Mesenchymal stem cell (in vitro differentiated cells and primary cell): ENCODE data around the gene LMNA.

Experiments
- DNase-seq: peaks from one replicate; pipeline ENCODE4 v3.0.0-alpha.2; 2013
- H2AFZ ChIP-seq: one replicate; pipeline ENCODE4 v1.6.1; 2013; ENCODE audit warnings: low read depth, mild to moderate bottlenecking, control low read depth, inconsistent platforms, low read length, moderate library complexity
- H2AK5ac ChIP-seq: 2 replicates; pipeline ENCODE4 v1.6.1; 2013; ENCODE audit warnings: low read length, moderate library complexity, mild to moderate bottlenecking, inconsistent platforms; ENCODE audit not compliant: severe bottlenecking
- H2BK120ac ChIP-seq: one replicate; pipeline ENCODE4 v1.6.1; 2013; ENCODE audit warnings: low read depth, mild to moderate bottlenecking, inconsistent platforms, low read length, moderate library complexity
- H2BK12ac ChIP-seq, 2 experiments: one replicate each; pipeline ENCODE4 v1.6.1; 2013; ENCODE audit warnings: inconsistent platforms in 2 of 2, low read length in 2 of 2, mild to moderate bottlenecking in 2 of 2, moderate library complexity in 2 of 2, control low read depth in 1 of 2
- H2BK15ac ChIP-seq: one replicate; pipeline ENCODE4 v1.6.1; 2013; ENCODE audit warnings: mild to moderate bottlenecking, low read depth, inconsistent platforms; ENCODE audit not compliant: poor library complexity, severe bottlenecking
- H2BK5ac ChIP-seq: 2 replicates; pipeline ENCODE4 v1.6.1; 2013; ENCODE audit warnings: low read depth, mild to moderate bottlenecking, low read length, control low read depth, inconsistent platforms; ENCODE audit not compliant: poor library complexity, severe bottlenecking
- H3K14ac ChIP-seq, 2 experiments: one replicate each; pipeline ENCODE4 v1.6.1; 2013; ENCODE audit warnings: inconsistent platforms in 2 of 2, low read length in 2 of 2, control low read depth in 1 of 2, mild to moderate bottlenecking in 1 of 2, moderate library complexity in 1 of 2
- H3K18ac ChIP-seq, 2 experiments: one replicate each; pipeline ENCODE4 v1.6.1; 2013; ENCODE audit warnings: inconsistent platforms in 2 of 2, low read length in 2 of 2, control low read depth in 1 of 2, low read depth in 1 of 2, mild to moderate bottlenecking in 1 of 2
- H3K23ac ChIP-seq, 2 experiments: one replicate each; pipeline ENCODE4 v1.6.1; 2013; ENCODE audit warnings: inconsistent platforms in 2 of 2, low read length in 2 of 2, mild to moderate bottlenecking in 2 of 2, moderate library complexity in 2 of 2, control low read depth in 1 of 2
- H3K27ac ChIP-seq: 2 replicates; pipeline ENCODE4 v1.5.1; 2013; ENCODE audit warnings: mild to moderate bottlenecking, moderate library complexity, low read length, control low read depth, inconsistent platforms; ENCODE audit not compliant: poor library complexity, severe bottlenecking
- H3K27me3 ChIP-seq, 2 experiments: 2 replicates each; pipeline versions ENCODE4 v1.6.1 to v1.7.0; 2013; ENCODE audit warnings: low read length in 2 of 2, mild to moderate bottlenecking in 2 of 2, moderate library complexity in 2 of 2, control low read depth in 1 of 2, inconsistent platforms in 1 of 2; ENCODE audit not compliant: control insufficient read depth in 1 of 2, insufficient read depth in 1 of 2
- H3K36me3 ChIP-seq, 2 experiments: 2 replicates each; pipeline versions ENCODE4 v1.6.1 to v1.7.0; 2013; ENCODE audit warnings: low read length in 2 of 2, control low read depth in 1 of 2, inconsistent platforms in 1 of 2, low read depth in 1 of 2, mild to moderate bottlenecking in 1 of 2; ENCODE audit not compliant: insufficient read depth in 2 of 2, control insufficient read depth in 1 of 2
- H3K4ac ChIP-seq, 2 experiments: one replicate each; pipeline ENCODE4 v1.6.1; 2013; ENCODE audit warnings: inconsistent platforms in 2 of 2, low read length in 2 of 2, mild to moderate bottlenecking in 2 of 2, moderate library complexity in 2 of 2, control low read depth in 1 of 2, low read depth in 1 of 2
- H3K4me1 ChIP-seq: 2 replicates; pipeline ENCODE4 v1.6.1; 2013; ENCODE audit warnings: low read depth, low read length, control low read depth; ENCODE audit not compliant: control insufficient read depth, insufficient read depth
- H3K4me2 ChIP-seq: 2 replicates; pipeline ENCODE4 v1.6.1; 2013; ENCODE audit warnings: low read length, mild to moderate bottlenecking, inconsistent platforms; ENCODE audit not compliant: poor library complexity, severe bottlenecking
- H3K4me3 ChIP-seq, 2 experiments: 2 replicates each; pipeline versions ENCODE4 v1.5.1 to v1.7.0; 2013; ENCODE audit warnings: low read length in 2 of 2, mild to moderate bottlenecking in 2 of 2, control low read depth in 1 of 2, low read depth in 1 of 2; ENCODE audit not compliant: insufficient read depth in 1 of 2
- H3K79me1 ChIP-seq: replicated peaks from 2 replicates; pipeline ENCODE4 v1.6.1; 2013; ENCODE audit warnings: mild to moderate bottlenecking, control low read depth, low read length, inconsistent platforms; ENCODE audit not compliant: poor library complexity, severe bottlenecking
- H3K9ac ChIP-seq: 2 replicates; pipeline ENCODE4 v1.7.0; 2013; ENCODE audit warnings: mild to moderate bottlenecking, low read length, moderate library complexity
- H3K9me3 ChIP-seq: 2 replicates; pipeline ENCODE4 v1.7.0; 2013; ENCODE audit warnings: mild to moderate bottlenecking, low read length; ENCODE audit not compliant: control insufficient read depth
- H4K8ac ChIP-seq: one replicate; pipeline ENCODE4 v1.6.1; 2013; ENCODE audit warnings: inconsistent platforms, mild to moderate bottlenecking, low read length, moderate library complexity
- H4K91ac ChIP-seq: one replicate; pipeline ENCODE4 v1.6.1; 2013; ENCODE audit warnings: mild to moderate bottlenecking, low read length, inconsistent platforms
- WGBS: methylation state at CpG from one replicate; pipeline ENCODE4 v1.1.7; 2013; ENCODE audit warnings: mixed read lengths; 5-methylcytosine and 5-hydroxymethylcytosine counted together

The LMNA gene

DNA sequence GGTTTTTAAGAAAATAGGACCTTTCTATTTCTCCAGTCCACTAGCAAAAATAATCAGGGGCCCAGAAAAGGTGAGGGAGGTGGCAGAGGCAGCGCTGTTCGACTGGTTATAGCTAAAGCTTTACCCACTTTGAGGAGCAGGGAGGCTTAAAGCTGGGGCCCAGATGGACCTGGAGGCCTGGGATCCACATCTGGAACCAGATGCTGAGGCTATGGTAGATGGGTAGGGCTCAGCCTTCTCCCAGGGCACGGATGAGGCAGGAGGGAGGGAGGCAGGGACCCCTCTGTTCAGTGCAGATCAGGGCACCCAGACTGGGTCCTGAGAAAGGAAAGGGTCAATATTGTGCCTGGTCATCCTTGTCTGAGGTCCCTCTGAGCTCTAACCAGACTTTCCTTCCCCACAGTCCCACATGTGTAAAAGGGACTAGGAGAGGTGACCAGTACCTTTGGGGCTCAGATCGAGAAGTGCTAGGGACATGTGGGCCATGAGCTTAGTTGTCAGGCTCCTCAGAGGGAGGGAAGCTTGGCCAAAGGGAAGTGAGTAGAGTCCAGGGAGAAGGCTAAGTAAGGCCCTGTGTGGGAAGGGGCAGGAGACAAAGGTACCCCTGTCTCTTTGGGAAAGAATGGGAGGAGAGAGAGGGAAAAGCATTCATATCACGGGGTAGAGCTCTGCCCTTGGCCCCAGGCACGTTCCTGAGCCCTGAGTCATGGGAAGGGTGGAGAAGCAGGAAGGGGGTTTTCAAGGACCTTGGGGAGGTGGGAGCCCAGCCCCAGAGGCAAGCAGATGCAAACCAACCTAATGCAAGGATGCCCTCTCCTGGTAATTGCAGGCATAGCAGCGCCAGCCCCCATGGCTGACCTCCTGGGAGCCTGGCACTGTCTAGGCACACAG, 15.4 kb downstream of the LMNA start:
- peak; percentile 97 for DNase-seq
- H3K4me1 ChIP-seq, result peaks cover 48% of the 10 kb centered on the region
- peak overlapping the region; percentile 79 to 98 for H3K4ac ChIP-seq
- peak overlapping the region; percentile 18 for H3K4me2 ChIP-seq
- peak overlapping the region in 1 of 2 experiments; percentile 91 for H3K23ac ChIP-seq
- 28% methylated on average over 7 of the region's 7 CpGs for WGBS
- peak overlapping the region in 1 of 2 experiments; percentile 74 for H3K4me3 ChIP-seq
- peak overlapping the region; percentile 91 to 100 for H3K18ac ChIP-seq
- peak overlapping the region; percentile 100 for H4K91ac ChIP-seq
- peak overlapping the region; percentile 99 for H3K9ac ChIP-seq
- H3K27ac ChIP-seq, result peak overlapping the region; percentile 91
- H3K14ac ChIP-seq, result peak overlapping the region in 1 of 2 experiments; percentile 99
- peak overlapping the region; percentile 88 for H2BK5ac ChIP-seq
- peak overlapping the region; percentile 96 for H4K8ac ChIP-seq
- peaks cover 40 to 61% of the 10 kb centered on the region in 2 experiments for H3K36me3 ChIP-seq
- H2BK15ac ChIP-seq, result peak overlapping the region; percentile 95
- peaks cover 3% of the 10 kb centered on the region for H3K79me1 ChIP-seq
- peak overlapping the region; percentile 99 to 100 for H2BK12ac ChIP-seq
- peak overlapping the region; percentile 93 for H2BK120ac ChIP-seq
- H2AK5ac ChIP-seq, result peak overlapping the region; percentile 98
- H2AFZ ChIP-seq, result no peak overlapping the region
- H3K9me3 ChIP-seq, result no peaks in the 10 kb centered on the region
- H3K27me3 ChIP-seq, result no peaks in the 10 kb centered on the region

DNA sequence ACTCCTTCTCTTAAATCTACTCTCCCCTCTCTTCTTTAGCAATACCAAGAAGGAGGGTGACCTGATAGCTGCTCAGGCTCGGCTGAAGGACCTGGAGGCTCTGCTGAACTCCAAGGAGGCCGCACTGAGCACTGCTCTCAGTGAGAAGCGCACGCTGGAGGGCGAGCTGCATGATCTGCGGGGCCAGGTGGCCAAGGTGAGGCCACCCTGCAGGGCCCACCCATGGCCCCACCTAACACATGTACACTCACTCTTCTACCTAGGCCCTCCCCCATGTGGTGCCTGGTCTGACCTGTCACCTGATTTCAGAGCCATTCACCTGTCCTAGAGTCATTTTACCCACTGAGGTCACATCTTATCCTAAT, 16.0 kb downstream of the LMNA start:
- Histone ChIP-seq H2AK5ac (peak overlapping the region; percentile 33), H3K27ac (peak overlapping the region; percentile 28), H4K8ac (peak overlapping the region; percentile 62), H2BK120ac (no peak overlapping the region), H3K14ac (peak overlapping the region in 1 of 2 experiments; percentile 48), H3K79me1 (peaks cover 6% of the 10 kb centered on the region), H4K91ac (peak overlapping the region; percentile 64), H3K36me3 (peaks cover 47 to 67% of the 10 kb centered on the region in 2 experiments), H3K4me1 (peaks cover 43% of the 10 kb centered on the region), H3K9ac (peak overlapping the region; percentile 99), H2BK12ac (peak overlapping the region; percentile 62 to 85), H3K18ac (peak overlapping the region; percentile 48 to 94), H3K9me3 (no peaks in the 10 kb centered on the region), H2BK5ac (no peak overlapping the region), H3K23ac (no peak overlapping the region), H3K27me3 (no peaks in the 10 kb centered on the region), H3K4me2 (no peak overlapping the region), H2BK15ac (peak overlapping the region; percentile 61), H3K4me3 (no peak overlapping the region), H3K4ac (peak overlapping the region; percentile 30 to 91), H2AFZ (no peak overlapping the region)
- 82% methylated on average over 6 of the region's 6 CpGs for WGBS
- DNase-seq, result no peak

DNA sequence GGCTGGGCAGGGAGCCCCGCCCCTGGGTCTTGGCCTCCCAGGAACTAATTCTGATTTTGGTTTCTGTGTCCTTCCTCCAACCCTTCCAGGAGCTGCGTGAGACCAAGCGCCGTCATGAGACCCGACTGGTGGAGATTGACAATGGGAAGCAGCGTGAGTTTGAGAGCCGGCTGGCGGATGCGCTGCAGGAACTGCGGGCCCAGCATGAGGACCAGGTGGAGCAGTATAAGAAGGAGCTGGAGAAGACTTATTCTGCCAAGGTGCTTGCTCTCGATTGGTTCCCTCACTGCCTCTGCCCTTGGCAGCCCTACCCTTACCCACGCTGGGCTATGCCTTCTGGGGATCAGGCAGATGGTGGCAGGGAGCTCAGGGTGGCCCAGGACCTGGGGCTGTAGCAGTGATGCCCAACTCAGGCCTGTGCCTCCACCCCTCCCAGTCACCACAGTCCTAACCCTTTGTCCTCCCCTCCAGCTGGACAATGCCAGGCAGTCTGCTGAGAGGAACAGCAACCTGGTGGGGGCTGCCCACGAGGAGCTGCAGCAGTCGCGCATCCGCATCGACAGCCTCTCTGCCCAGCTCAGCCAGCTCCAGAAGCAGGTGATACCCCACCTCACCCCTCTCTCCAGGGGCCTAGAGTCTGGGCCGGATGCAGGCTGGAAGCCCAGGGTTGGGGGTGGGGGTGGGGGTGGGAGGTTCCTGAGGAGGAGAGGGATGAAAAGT, 20.4 kb downstream of the LMNA start:
- Histone ChIP-seq H3K14ac (peak overlapping the region in 1 of 2 experiments; percentile 19), H2BK5ac (no peak overlapping the region), H3K4ac (no peak overlapping the region), H2AK5ac (no peak overlapping the region), H3K4me1 (peaks cover 5% of the 10 kb centered on the region), H3K36me3 (peaks cover 84 to 93% of the 10 kb centered on the region in 2 experiments), H3K27me3 (no peaks in the 10 kb centered on the region), H3K18ac (no peak overlapping the region), H3K79me1 (peaks cover 22% of the 10 kb centered on the region), H3K27ac (no peak overlapping the region), H3K9me3 (no peaks in the 10 kb centered on the region), H2BK15ac (no peak overlapping the region), H3K4me3 (no peak overlapping the region), H3K9ac (peak overlapping the region; percentile 36), H3K23ac (no peak overlapping the region), H2AFZ (no peak overlapping the region), H4K8ac (peak overlapping the region; percentile 19), H2BK120ac (no peak overlapping the region), H2BK12ac (no peak overlapping the region), H3K4me2 (no peak overlapping the region), H4K91ac (no peak overlapping the region)
- 98% methylated on average over 13 of the region's 18 CpGs for WGBS
- DNase-seq, result no peak
